ENCODE measurements around the gene TMEM205.

Gene TMEM205

GRCh38 chr19:11295665-11296245 lies 50.3 kb downstream of the TMEM205 start, which contains the start of gene TSPAN16:
TSS of gene TSPAN16 (plus strand) at chr19:11296160. CDS start at chr19:11296298, 138 bp downstream.
- no peak for DNase-seq

GRCh38 chr19:11295180-11295579 lies 50.9 kb downstream of the TMEM205 start:
- no peak for DNase-seq

- peak; percentile 80 for DNase-seq
These were observed 52.4 kb downstream of the TMEM205 start for GRCh38 chr19:11293433-11294389.

Measured in NCI-H1436 (cell line).